SU-DHL-6 (cell line): Measurements from ENCODE around the gene ADGRE3.

Source experiments
- H2AFZ ChIP-seq: fragments of 200-600 bp; sonication (generic); 2 replicates; pipeline ENCODE4 v1.6.1; 2014; ENCODE audit warnings: low read depth, mild to moderate bottlenecking, moderate library complexity, mixed read lengths, antibody characterized with exemption, low read length; ENCODE audit not compliant: severe bottlenecking
- H3F3A ChIP-seq: fragments of 200-600 bp; shearing (Covaris generic); 2 replicates; pipeline ENCODE4 v1.6.0; 2016; ENCODE audit warnings: antibody characterized with exemption, mild to moderate bottlenecking; ENCODE audit not compliant: insufficient read depth
- H3K27ac ChIP-seq: fragments of 200-600 bp; sonication (generic); 2 replicates; pipeline ENCODE4 v1.5.1; 2016; ENCODE audit warnings: low read depth, mild to moderate bottlenecking, low read length, moderate library complexity, mixed read lengths
- H3K27me3 ChIP-seq: fragments of 200-600 bp; sonication (generic), shearing (Covaris generic); 2 replicates; pipeline ENCODE4 v1.6.0; 2014; ENCODE audit warnings: mild to moderate bottlenecking, low read length
- H3K36me3 ChIP-seq: fragments of 200-600 bp; sonication (generic); 2 replicates; pipeline ENCODE4 v1.6.1; 2014; ENCODE audit warnings: mild to moderate bottlenecking, low read length, mixed read lengths
- H3K4me2 ChIP-seq: fragments of 300-600, 200-600 bp; shearing (Covaris generic), sonication (generic); 2 replicates; pipeline ENCODE4 v1.6.0; 2014; ENCODE audit warnings: low read length, low read depth, mild to moderate bottlenecking; ENCODE audit not compliant: poor library complexity, severe bottlenecking
- H3K4me3 ChIP-seq: fragments of 200-600 bp; sonication (generic); 2 replicates; pipeline ENCODE4 v1.5.1; 2014; ENCODE audit warnings: antibody characterized with exemption, low read length, mild to moderate bottlenecking, mixed read lengths; ENCODE audit not compliant: insufficient read depth, poor library complexity, severe bottlenecking
- H3K79me2 ChIP-seq: fragments of 200-600 bp; sonication (generic); 2 replicates; pipeline ENCODE4 v1.6.1; 2014; ENCODE audit warnings: mild to moderate bottlenecking, low read length, moderate library complexity; ENCODE audit not compliant: insufficient read depth
- H3K9ac ChIP-seq: fragments of 200-600 bp; sonication (generic); 2 replicates; pipeline ENCODE4 v1.7.0; 2014; ENCODE audit warnings: mild to moderate bottlenecking, low read length
- H3K9me2 ChIP-seq: fragments of 200-600 bp; sonication (generic); replicated peaks from 2 replicates; pipeline ENCODE4 v1.6.1; 2014; ENCODE audit warnings: low read length; ENCODE audit not compliant: insufficient read depth
- H3K9me3 ChIP-seq: fragments of 200-600 bp; sonication (generic); 2 replicates; pipeline ENCODE4 v1.6.1; 2014; ENCODE audit warnings: low read length, mixed read lengths; ENCODE audit not compliant: insufficient read depth
- H4K20me1 ChIP-seq: fragments of 200-600 bp; sonication (generic); 2 replicates; pipeline ENCODE4 v1.6.1; 2014; ENCODE audit warnings: low read depth, mild to moderate bottlenecking, antibody characterized with exemption, low read length, moderate library complexity, mixed read lengths
- CTCF ChIP-seq: fragments of 200-600 bp; sonication (generic); IDR thresholded peaks from one replicate; pipeline ENCODE4 v1.5.1; 2017; ENCODE audit warnings: antibody characterized with exemption, mild to moderate bottlenecking, low read length, moderate library complexity; ENCODE audit not compliant: insufficient read depth, poor library complexity, severe bottlenecking
- EZH2phosphoT487 ChIP-seq: fragments of 200-600 bp; sonication (generic), shearing (Covaris generic); conservative IDR thresholded peaks from 2 replicates; pipeline ENCODE4 v1.6.1; 2018; ENCODE audit warnings: mild to moderate bottlenecking, antibody characterized with exemption, low read length, moderate library complexity, mixed read lengths

The ADGRE3 gene

GRCh38 chr19:14649020-14649419 lies 25.6 kb downstream of the ADGRE3 start:
- Histone ChIP-seq H2AFZ (no peak overlapping the region), H3K9ac (no peak overlapping the region), H4K20me1 (no peaks in the 10 kb centered on the region), H3K27me3 (no peaks in the 10 kb centered on the region), H3K27ac (no peak overlapping the region), H3K36me3 (no peaks in the 10 kb centered on the region), H3K4me3 (no peak overlapping the region), H3K79me2 (no peaks in the 10 kb centered on the region), H3K9me3 (no peaks in the 10 kb centered on the region), H3K4me2 (no peak overlapping the region), H3F3A (no peaks in the 10 kb centered on the region), H3K9me2 (no peaks in the 10 kb centered on the region)
- no peak for TF ChIP-seq EZH2phosphoT487
- no peak for TF ChIP-seq CTCF

- Histone ChIP-seq H3F3A (no peaks in the 10 kb centered on the region), H3K9ac (no peak overlapping the region), H3K9me3 (no peaks in the 10 kb centered on the region), H3K27ac (no peak overlapping the region), H3K4me3 (no peak overlapping the region), H3K79me2 (no peaks in the 10 kb centered on the region), H2AFZ (no peak overlapping the region), H3K4me2 (no peak overlapping the region), H3K36me3 (no peaks in the 10 kb centered on the region), H4K20me1 (no peaks in the 10 kb centered on the region), H3K27me3 (no peaks in the 10 kb centered on the region), H3K9me2 (no peaks in the 10 kb centered on the region)
- TF ChIP-seq EZH2phosphoT487 (no peak), CTCF (no peak)
Measured at GRCh38 chr19:14648506-14648905, 26.1 kb downstream of the ADGRE3 start.

- H3K27ac ChIP-seq: no peak overlapping the region
- H3K9me3 ChIP-seq: peaks cover 5% of the 10 kb centered on the region; the same call in 1 of the 2 replicates
- no peaks in the 10 kb centered on the region for H3F3A ChIP-seq
- TF ChIP-seq EZH2phosphoT487 (no peak), CTCF (no peak)
- 0 out of 2 replicates have a peak, but pooled peaks cover 5% of the 10 kb centered on the region for H3K27me3 ChIP-seq
- H3K4me3 ChIP-seq: no peak overlapping the region
- H3K36me3 ChIP-seq: no peaks in the 10 kb centered on the region
- H3K9ac ChIP-seq: no peak overlapping the region
- H4K20me1 ChIP-seq: no peaks in the 10 kb centered on the region
- no peak overlapping the region for H3K4me2 ChIP-seq
- no peaks in the 10 kb centered on the region for H3K9me2 ChIP-seq
- H2AFZ ChIP-seq: no peak overlapping the region
- no peaks in the 10 kb centered on the region for H3K79me2 ChIP-seq
Measured at GRCh38 chr19:14639536-14640277, 34.9 kb downstream of the ADGRE3 start.
